Activated naive CD8-positive, alpha-beta T cell (primary cell): ENCODE data around the gene ARHGAP18.

Experiments
- H3K27ac Mint-ChIP-seq: one replicate; pipeline ENCODE4 v1.8.0; 2021; ENCODE audit warnings: mixed read lengths
- H3K27me3 Mint-ChIP-seq: one replicate; pipeline ENCODE4 v1.8.0; 2021; ENCODE audit warnings: mixed read lengths
- H3K36me3 Mint-ChIP-seq: one replicate; pipeline ENCODE4 v1.8.0; 2021; ENCODE audit warnings: mixed read lengths
- H3K4me1 Mint-ChIP-seq: one replicate; pipeline ENCODE4 v1.8.0; 2021; ENCODE audit warnings: low read depth, mixed read lengths
- H3K4me3 Mint-ChIP-seq: one replicate; pipeline ENCODE4 v1.8.0; 2021; ENCODE audit warnings: mild to moderate bottlenecking, mixed read lengths
- H3K9me3 Mint-ChIP-seq: one replicate; pipeline ENCODE4 v1.8.0; 2021; ENCODE audit warnings: low read depth, mixed read lengths

The ARHGAP18 gene

GRCh38 chr6:129709769-129710449, at the start of gene ARHGAP18:
TSS of gene ARHGAP18 (minus strand) at chr6:129710177. CDS start at chr6:129710136, 41 bp downstream.
- Mint-ChIP-seq H3K27me3 (no peaks in the 10 kb centered on the region), H3K36me3 (no peaks in the 10 kb centered on the region), H3K27ac (peak within 1 kb of the TSS; percentile 78), H3K4me3 (peak within 1 kb of the TSS; percentile 95), H3K9me3 (no peaks in the 10 kb centered on the region), H3K4me1 (peaks cover 27% of the 10 kb centered on the region)

DNA sequence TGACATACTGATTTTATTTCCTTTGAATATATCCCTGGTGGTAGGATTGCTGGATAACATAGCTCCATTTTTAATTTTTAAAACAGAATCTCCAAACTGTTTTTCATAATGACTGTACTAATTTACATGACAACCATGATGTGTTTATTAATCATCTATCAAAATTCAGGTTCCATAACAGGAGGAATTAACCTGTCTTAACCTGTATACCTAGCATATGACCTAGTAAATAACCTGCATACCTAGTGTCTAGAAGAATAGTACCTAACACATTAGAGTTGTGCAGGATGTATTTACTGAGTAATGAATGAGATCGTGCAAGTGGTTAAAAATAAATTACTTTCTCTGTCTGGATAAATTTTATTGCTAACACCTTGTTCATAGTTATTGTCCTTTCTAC, 45.8 kb upstream of the ARHGAP18 start:
- no peak overlapping the region for H3K27ac Mint-ChIP-seq
- H3K27me3 Mint-ChIP-seq = peaks cover 1% of the 10 kb centered on the region
- no peak overlapping the region for H3K4me3 Mint-ChIP-seq
- no peaks in the 10 kb centered on the region for H3K36me3 Mint-ChIP-seq
- H3K9me3 Mint-ChIP-seq = no peaks in the 10 kb centered on the region
- H3K4me1 Mint-ChIP-seq = peaks cover 11% of the 10 kb centered on the region

GRCh38 chr6:129754750-129755149, 44.8 kb upstream of the ARHGAP18 start:
- H3K36me3 Mint-ChIP-seq = no peaks in the 10 kb centered on the region
- no peak overlapping the region for H3K4me3 Mint-ChIP-seq
- no peaks in the 10 kb centered on the region for H3K9me3 Mint-ChIP-seq
- H3K27me3 Mint-ChIP-seq = peaks cover 1% of the 10 kb centered on the region
- no peak overlapping the region for H3K27ac Mint-ChIP-seq
- H3K4me1 Mint-ChIP-seq = peaks cover 21% of the 10 kb centered on the region

DNA sequence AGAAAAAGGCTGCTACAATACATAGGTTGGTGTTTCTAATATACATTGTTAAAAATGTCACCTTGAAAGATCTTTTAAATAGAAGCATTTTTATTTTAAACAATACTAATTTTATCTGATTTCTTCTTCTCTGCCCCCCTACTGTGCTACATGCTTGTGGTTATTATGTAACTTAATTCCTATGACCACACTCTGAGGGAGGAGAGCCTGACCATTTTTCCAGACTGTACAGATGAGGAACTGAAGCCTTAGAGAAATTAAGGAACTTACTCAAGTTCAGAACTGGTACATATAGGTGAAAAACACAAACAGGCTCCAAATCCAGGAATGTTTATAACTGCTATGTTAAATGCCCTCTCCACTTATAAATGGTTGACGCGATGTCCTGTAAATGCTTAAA, 43.4 kb upstream of the ARHGAP18 start:
- Mint-ChIP-seq H3K36me3 (no peaks in the 10 kb centered on the region), H3K27me3 (no peaks in the 10 kb centered on the region), H3K27ac (no peak overlapping the region), H3K4me3 (no peak overlapping the region), H3K4me1 (peaks cover 34% of the 10 kb centered on the region), H3K9me3 (no peaks in the 10 kb centered on the region)

GRCh38 chr6:129751384-129751783, 41.4 kb upstream of the ARHGAP18 start:
- Mint-ChIP-seq H3K4me1 (peaks cover 51% of the 10 kb centered on the region), H3K9me3 (no peaks in the 10 kb centered on the region), H3K27ac (peak overlapping the region; percentile 81), H3K27me3 (no peaks in the 10 kb centered on the region), H3K4me3 (peak overlapping the region; percentile 46), H3K36me3 (no peaks in the 10 kb centered on the region)

DNA sequence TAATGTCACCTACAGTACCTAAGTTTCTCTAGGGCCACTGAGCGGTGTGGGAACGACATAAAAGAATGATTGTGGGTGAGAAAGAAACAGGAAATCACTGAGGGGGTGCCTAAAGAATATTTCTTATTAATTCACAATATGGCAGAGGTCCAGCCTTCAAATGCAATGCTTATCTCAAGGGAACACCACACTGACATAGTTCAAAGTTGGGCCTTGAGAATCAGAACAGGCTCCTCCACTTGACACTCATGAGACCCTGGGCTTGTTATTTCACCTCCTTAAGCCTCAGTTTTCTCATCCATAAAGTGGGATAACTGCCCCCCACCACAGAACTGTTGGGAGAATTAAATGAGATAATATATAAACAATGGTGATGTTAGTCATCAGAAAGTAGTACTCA, 40.4 kb upstream of the ARHGAP18 start:
- peak overlapping the region; percentile 98 for H3K27ac Mint-ChIP-seq
- peaks cover 53% of the 10 kb centered on the region for H3K4me1 Mint-ChIP-seq
- H3K36me3 Mint-ChIP-seq = no peaks in the 10 kb centered on the region
- H3K9me3 Mint-ChIP-seq = no peaks in the 10 kb centered on the region
- H3K27me3 Mint-ChIP-seq = no peaks in the 10 kb centered on the region
- peak overlapping the region; percentile 75 for H3K4me3 Mint-ChIP-seq

GRCh38 chr6:129749749-129750120, 39.8 kb upstream of the ARHGAP18 start:
- H3K9me3 Mint-ChIP-seq = no peaks in the 10 kb centered on the region
- H3K36me3 Mint-ChIP-seq = no peaks in the 10 kb centered on the region

GRCh38 chr6:129748901-129749748, 39.1 kb upstream of the ARHGAP18 start:
- Mint-ChIP-seq H3K27ac (peak overlapping the region; percentile 98), H3K36me3 (no peaks in the 10 kb centered on the region), H3K9me3 (no peaks in the 10 kb centered on the region), H3K27me3 (no peaks in the 10 kb centered on the region), H3K4me1 (peaks cover 61% of the 10 kb centered on the region), H3K4me3 (peak overlapping the region; percentile 75)

More at GRCh38 chr6:129749749-129750120, 39.8 kb upstream of the ARHGAP18 start:
- Mint-ChIP-seq H3K4me3 (peak overlapping the region; percentile 75), H3K4me1 (peaks cover 58% of the 10 kb centered on the region), H3K27ac (peak overlapping the region; percentile 98), H3K27me3 (no peaks in the 10 kb centered on the region)

GRCh38 chr6:129748212-129748900, 38.4 kb upstream of the ARHGAP18 start:
- no peaks in the 10 kb centered on the region for H3K36me3 Mint-ChIP-seq
- H3K9me3 Mint-ChIP-seq = no peaks in the 10 kb centered on the region
- peaks cover 66% of the 10 kb centered on the region for H3K4me1 Mint-ChIP-seq
- H3K4me3 Mint-ChIP-seq = peak overlapping the region; percentile 75
- H3K27ac Mint-ChIP-seq = peak overlapping the region; percentile 98
- H3K27me3 Mint-ChIP-seq = no peaks in the 10 kb centered on the region

DNA sequence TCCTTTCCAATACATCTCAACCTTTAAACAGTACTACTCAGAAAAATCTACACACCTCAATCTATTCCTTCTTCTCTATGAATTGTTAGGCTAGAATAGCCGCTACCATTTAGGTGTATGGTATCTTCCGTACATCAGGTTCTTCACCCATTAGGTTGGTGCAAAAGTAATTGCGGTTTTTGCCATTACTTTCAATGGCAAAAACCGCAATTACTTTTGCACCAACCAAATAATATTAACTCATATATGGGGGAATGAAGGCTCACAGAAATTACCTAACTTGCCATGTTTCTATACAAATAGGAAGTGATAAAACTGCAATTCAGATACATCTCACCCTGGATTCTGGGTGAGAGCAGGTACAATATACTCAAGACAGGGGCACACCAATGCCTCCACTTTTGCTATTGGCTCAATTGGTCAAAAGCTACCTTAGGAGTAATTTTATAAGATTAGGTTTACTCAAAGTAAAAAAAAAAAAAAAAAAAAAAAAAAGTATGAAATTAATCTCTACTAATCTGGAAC, 37.7 kb upstream of the ARHGAP18 start:
- Mint-ChIP-seq H3K36me3 (no peaks in the 10 kb centered on the region), H3K27me3 (no peaks in the 10 kb centered on the region), H3K27ac (peak overlapping the region; percentile 98), H3K4me1 (peaks cover 67% of the 10 kb centered on the region), H3K9me3 (no peaks in the 10 kb centered on the region), H3K4me3 (peak overlapping the region; percentile 75)

- H3K27ac Mint-ChIP-seq = peak overlapping the region; percentile 62
- H3K4me1 Mint-ChIP-seq = peaks cover 47% of the 10 kb centered on the region
- H3K27me3 Mint-ChIP-seq = no peaks in the 10 kb centered on the region
- no peaks in the 10 kb centered on the region for H3K36me3 Mint-ChIP-seq
- H3K4me3 Mint-ChIP-seq = no peak overlapping the region
- no peaks in the 10 kb centered on the region for H3K9me3 Mint-ChIP-seq
Measured at GRCh38 chr6:129744880-129745237, 34.9 kb upstream of the ARHGAP18 start.

DNA sequence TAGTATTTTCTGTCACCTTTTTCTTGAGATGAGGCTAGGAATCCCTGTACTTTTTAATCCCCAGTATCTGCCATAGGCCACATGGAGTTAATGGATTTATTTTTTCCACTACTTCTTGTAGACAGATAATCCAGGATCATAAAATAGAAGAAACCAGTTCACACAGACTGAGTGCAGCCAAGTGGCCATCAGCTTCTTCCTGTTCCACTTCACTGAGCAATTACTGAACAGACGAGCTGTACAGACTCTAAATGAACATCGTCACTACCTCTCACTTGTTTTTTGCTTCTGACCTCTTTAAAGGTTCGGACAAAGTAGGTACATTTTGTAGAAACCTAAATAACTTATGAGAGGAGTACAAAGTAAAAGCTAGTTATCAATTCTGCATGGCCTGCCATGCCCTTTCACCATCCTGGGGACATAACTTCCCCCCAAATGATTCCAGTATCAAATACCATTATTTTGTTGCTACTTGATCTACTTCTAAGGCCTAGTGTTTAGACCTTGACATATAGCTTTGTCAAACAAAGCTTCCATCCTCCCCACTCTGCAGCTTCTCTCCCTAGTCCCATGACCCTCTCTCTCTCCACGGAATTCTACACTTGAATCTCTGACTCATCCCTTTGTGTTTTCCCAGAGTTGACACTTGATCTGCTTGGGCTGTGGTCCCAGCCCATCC, 34.4 kb upstream of the ARHGAP18 start:
- Mint-ChIP-seq H3K9me3 (no peaks in the 10 kb centered on the region), H3K27me3 (no peaks in the 10 kb centered on the region), H3K36me3 (no peaks in the 10 kb centered on the region), H3K27ac (peak overlapping the region; percentile 62), H3K4me1 (peaks cover 42% of the 10 kb centered on the region), H3K4me3 (no peak overlapping the region)

DNA sequence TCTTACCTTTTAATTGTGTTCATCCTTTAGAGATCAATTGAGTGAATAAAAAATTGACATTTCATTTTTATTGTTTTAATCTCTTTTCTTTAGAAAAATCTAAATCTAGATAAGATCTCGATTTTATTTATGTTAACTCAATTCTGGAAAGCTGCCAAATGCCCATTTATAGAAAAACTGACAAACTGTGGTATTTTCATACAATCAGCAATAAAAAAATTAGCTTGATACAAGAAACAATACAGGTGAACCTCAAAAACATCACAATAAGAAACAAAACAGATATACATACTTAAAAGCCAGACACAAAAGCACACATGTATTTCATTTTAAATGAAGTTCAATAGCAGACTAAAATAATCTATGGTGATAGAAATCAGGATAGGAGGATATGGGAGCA, 30.0 kb upstream of the ARHGAP18 start:
- Mint-ChIP-seq H3K4me3 (no peak overlapping the region), H3K27me3 (no peaks in the 10 kb centered on the region), H3K9me3 (no peaks in the 10 kb centered on the region), H3K27ac (no peak overlapping the region), H3K4me1 (peaks cover 10% of the 10 kb centered on the region), H3K36me3 (no peaks in the 10 kb centered on the region)

DNA sequence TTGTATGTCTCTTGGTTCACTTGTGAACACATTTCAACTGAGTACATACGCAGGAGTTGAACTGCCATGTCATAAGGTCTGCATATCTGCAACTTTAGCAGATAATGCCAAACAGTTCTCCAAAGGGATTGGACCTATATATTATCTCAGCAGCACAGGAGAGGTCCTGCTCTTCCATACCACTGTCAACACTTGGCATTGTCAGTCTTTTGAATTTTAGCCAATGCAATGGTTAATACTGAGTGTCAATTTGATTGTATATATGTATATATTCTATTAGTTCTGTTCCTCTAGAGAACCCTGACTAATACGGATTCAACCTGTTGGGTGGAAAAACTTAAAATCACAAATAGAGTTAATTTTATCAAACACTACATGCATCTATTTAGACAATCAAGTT, 26.1 kb upstream of the ARHGAP18 start:
- Mint-ChIP-seq H3K9me3 (no peaks in the 10 kb centered on the region), H3K36me3 (no peaks in the 10 kb centered on the region), H3K27me3 (no peaks in the 10 kb centered on the region), H3K4me1 (no peaks in the 10 kb centered on the region), H3K27ac (no peak overlapping the region), H3K4me3 (no peak overlapping the region)
